Measurements from ENCODE around the gene VTCN1. TPM values are rescaled to one million over a fixed set of nuclear protein-coding genes. Genes with fewer than 3 reads are reported as not detected.
"Not testable (repeated sequence)": the region's sequence is repeated elsewhere in the genome, so short reads cannot be mapped to it uniquely, and the experiment has no call there.

VTCN1 gene
- total RNA-seq, 1 donor from 2014 or later, result not detected

- peaks cover 4% of the 10 kb centered on the region for H3K27me3 Mint-ChIP-seq
- H3K4me1 Mint-ChIP-seq, result no peaks in the 10 kb centered on the region
- no peak for DNase-seq
- intact Hi-C loops (cut with micrococcal nuclease), result no loop called here
- no peaks in the 10 kb centered on the region for H3K9me3 Mint-ChIP-seq
- H3K36me3 Mint-ChIP-seq (ENCODE audit: low read depth), result no peaks in the 10 kb centered on the region
- no peak overlapping the region for H3K27ac Mint-ChIP-seq
- no peak overlapping the region for H3K4me3 Mint-ChIP-seq
Observed at GRCh38 chr1:117167402-117167801, 43.3 kb downstream of the VTCN1 start.

- Mint-ChIP-seq H3K4me1 (no peaks in the 10 kb centered on the region), H3K36me3 (ENCODE audit: low read depth) (no peaks in the 10 kb centered on the region), H3K4me3 (no peak overlapping the region), H3K9me3 (no peaks in the 10 kb centered on the region), H3K27me3 (peaks cover 11% of the 10 kb centered on the region), H3K27ac (no peak overlapping the region)
- no peak for DNase-seq
- intact Hi-C loops (cut with micrococcal nuclease), result no loop called here
Observed at GRCh38 chr1:117166076-117166475, 44.7 kb downstream of the VTCN1 start.

- Mint-ChIP-seq H3K36me3 (ENCODE audit: low read depth) (no peaks in the 10 kb centered on the region), H3K9me3 (no peaks in the 10 kb centered on the region), H3K27ac (no peak overlapping the region), H3K27me3 (peaks cover 20% of the 10 kb centered on the region), H3K4me3 (no peak overlapping the region), H3K4me1 (no peaks in the 10 kb centered on the region)
- no peak for DNase-seq
- intact Hi-C loops (cut with micrococcal nuclease), result no loop called here
Observed at GRCh38 chr1:117164209-117164608, 46.5 kb downstream of the VTCN1 start.

- H3K4me3 Mint-ChIP-seq, result no peak overlapping the region
- no peaks in the 10 kb centered on the region for H3K36me3 Mint-ChIP-seq (ENCODE audit: low read depth)
- intact Hi-C loops (cut with micrococcal nuclease), result no loop called here
Observed at GRCh38 chr1:117162816-117163215, 47.9 kb downstream of the VTCN1 start.

GRCh38 chr1:117161887-117162286 is 48.8 kb downstream of the VTCN1 start:
- Mint-ChIP-seq H3K27me3 (peaks cover 22% of the 10 kb centered on the region), H3K4me3 (no peak overlapping the region)

More at GRCh38 chr1:117162816-117163215, 47.9 kb downstream of the VTCN1 start:
- H3K4me1 Mint-ChIP-seq, result no peaks in the 10 kb centered on the region
- no peaks in the 10 kb centered on the region for H3K9me3 Mint-ChIP-seq
- DNase-seq, result no peak
- H3K27me3 Mint-ChIP-seq, result peaks cover 21% of the 10 kb centered on the region
- H3K27ac Mint-ChIP-seq, result no peak overlapping the region

GRCh38 chr1:117151305-117151704 is 59.4 kb downstream of the VTCN1 start:
- H3K27ac Mint-ChIP-seq; H3K9me3 Mint-ChIP-seq; H3K4me3 Mint-ChIP-seq; intact Hi-C loops (cut with micrococcal nuclease); H3K36me3 Mint-ChIP-seq (ENCODE audit: low read depth); DNase-seq; H3K4me1 Mint-ChIP-seq: not testable (repeated sequence)
- peaks cover 21% of the 10 kb centered on the region for H3K27me3 Mint-ChIP-seq

More at GRCh38 chr1:117161887-117162286, 48.8 kb downstream of the VTCN1 start:
- no peak for DNase-seq
- no peaks in the 10 kb centered on the region for H3K36me3 Mint-ChIP-seq (ENCODE audit: low read depth)
- no peaks in the 10 kb centered on the region for H3K9me3 Mint-ChIP-seq
- intact Hi-C loops (cut with micrococcal nuclease), result no loop called here
- no peaks in the 10 kb centered on the region for H3K4me1 Mint-ChIP-seq
- no peak overlapping the region for H3K27ac Mint-ChIP-seq

GRCh38 chr1:117150316-117150715 is 60.4 kb downstream of the VTCN1 start:
- H3K27ac Mint-ChIP-seq, result no peak overlapping the region
- H3K9me3 Mint-ChIP-seq, result peaks cover 3% of the 10 kb centered on the region
- peaks cover 4% of the 10 kb centered on the region for H3K4me1 Mint-ChIP-seq
- H3K36me3 Mint-ChIP-seq (ENCODE audit: low read depth), result no peaks in the 10 kb centered on the region
- H3K27me3 Mint-ChIP-seq, result peaks cover 26% of the 10 kb centered on the region
- intact Hi-C loops (cut with micrococcal nuclease), result no loop called here
- no peak overlapping the region for H3K4me3 Mint-ChIP-seq
- no peak for DNase-seq

- no peak overlapping the region for H3K27ac Mint-ChIP-seq
- peaks cover 3% of the 10 kb centered on the region for H3K9me3 Mint-ChIP-seq
- DNase-seq, result no peak
- intact Hi-C loops (cut with micrococcal nuclease), result no loop called here
- H3K4me3 Mint-ChIP-seq, result no peak overlapping the region
- H3K27me3 Mint-ChIP-seq, result peaks cover 29% of the 10 kb centered on the region
- no peaks in the 10 kb centered on the region for H3K36me3 Mint-ChIP-seq (ENCODE audit: low read depth)
- peaks cover 4% of the 10 kb centered on the region for H3K4me1 Mint-ChIP-seq
Observed at GRCh38 chr1:117147856-117148588, 62.7 kb downstream of the VTCN1 start.

- DNase-seq, result no peak
- peaks cover 4% of the 10 kb centered on the region for H3K4me1 Mint-ChIP-seq
- peaks cover 29% of the 10 kb centered on the region for H3K27me3 Mint-ChIP-seq
- H3K27ac Mint-ChIP-seq, result no peak overlapping the region
- H3K9me3 Mint-ChIP-seq, result peaks cover 3% of the 10 kb centered on the region
- no peaks in the 10 kb centered on the region for H3K36me3 Mint-ChIP-seq (ENCODE audit: low read depth)
- intact Hi-C loops (cut with micrococcal nuclease), result no loop called here
- H3K4me3 Mint-ChIP-seq, result no peak overlapping the region
Observed at GRCh38 chr1:117147341-117147831, 63.3 kb downstream of the VTCN1 start.

GRCh38 chr1:117146575-117147340 is 64.0 kb downstream of the VTCN1 start:
- no peak overlapping the region for H3K4me3 Mint-ChIP-seq
- H3K9me3 Mint-ChIP-seq, result peaks cover 3% of the 10 kb centered on the region
- H3K4me1 Mint-ChIP-seq, result peaks cover 4% of the 10 kb centered on the region
- intact Hi-C loops (cut with micrococcal nuclease), result no loop called here
- peaks cover 29% of the 10 kb centered on the region for H3K27me3 Mint-ChIP-seq
- no peak for DNase-seq
- H3K27ac Mint-ChIP-seq, result no peak overlapping the region
- H3K36me3 Mint-ChIP-seq (ENCODE audit: low read depth), result no peaks in the 10 kb centered on the region

- H3K4me1 Mint-ChIP-seq, result peaks cover 4% of the 10 kb centered on the region
- H3K27me3 Mint-ChIP-seq, result peaks cover 29% of the 10 kb centered on the region
- no peaks in the 10 kb centered on the region for H3K36me3 Mint-ChIP-seq (ENCODE audit: low read depth)
- intact Hi-C loops (cut with micrococcal nuclease), result no loop called here
- peaks cover 3% of the 10 kb centered on the region for H3K9me3 Mint-ChIP-seq
- no peak overlapping the region for H3K27ac Mint-ChIP-seq
- no peak for DNase-seq
- H3K4me3 Mint-ChIP-seq, result no peak overlapping the region
Observed at GRCh38 chr1:117146072-117146471, 64.7 kb downstream of the VTCN1 start.

GRCh38 chr1:117143871-117144270 is 66.9 kb downstream of the VTCN1 start:
- Mint-ChIP-seq H3K27ac (no peak overlapping the region), H3K4me3 (no peak overlapping the region), H3K4me1 (peaks cover 4% of the 10 kb centered on the region), H3K36me3 (ENCODE audit: low read depth) (no peaks in the 10 kb centered on the region), H3K27me3 (peaks cover 28% of the 10 kb centered on the region), H3K9me3 (no peaks in the 10 kb centered on the region)
- no peak for DNase-seq
- intact Hi-C loops (cut with micrococcal nuclease), result no loop called here

- H3K36me3 Mint-ChIP-seq (ENCODE audit: low read depth), result no peaks in the 10 kb centered on the region
- DNase-seq, result no peak
- no peak overlapping the region for H3K27ac Mint-ChIP-seq
- peaks cover 22% of the 10 kb centered on the region for H3K27me3 Mint-ChIP-seq
- intact Hi-C loops (cut with micrococcal nuclease), result no loop called here
- H3K9me3 Mint-ChIP-seq, result no peaks in the 10 kb centered on the region
- no peak overlapping the region for H3K4me3 Mint-ChIP-seq
- peaks cover 4% of the 10 kb centered on the region for H3K4me1 Mint-ChIP-seq
Observed at GRCh38 chr1:117143172-117143571, 67.6 kb downstream of the VTCN1 start.

- Mint-ChIP-seq H3K27me3 (peaks cover 21% of the 10 kb centered on the region), H3K4me3 (no peak overlapping the region), H3K9me3 (no peaks in the 10 kb centered on the region), H3K4me1 (peaks cover 4% of the 10 kb centered on the region), H3K27ac (no peak overlapping the region), H3K36me3 (ENCODE audit: low read depth) (no peaks in the 10 kb centered on the region)
- no peak for DNase-seq
- intact Hi-C loops (cut with micrococcal nuclease), result no loop called here
Observed at GRCh38 chr1:117142200-117142599, 68.5 kb downstream of the VTCN1 start.

Data from activated CD4-positive, alpha-beta T cell treated with anti-CD3 and anti-CD28 coated beads, Interleukin-2, amount 10 ng/mL, durations not matched to agents 24 days and 14 days (primary cell).